ENCODE results near the gene PHF21A.
A peak's percentile ranks its signal among the peaks of the same experiment; 100 is the strongest.

- peak; percentile 83 for TF ChIP-seq CTCF (IDR thresholded peaks at IDR 0.05; ENCODE audit: insufficient read depth, low read depth, low read length)
- TF ChIP-seq EZH2 (IDR thresholded peaks at IDR 0.05; ENCODE audit: insufficient read depth, low read length) = no peak
Measured at GRCh38 chr11:46006418-46007070, 114.7 kb downstream of the PHF21A start.

Data from astrocyte (in vitro differentiated cells and primary cell).